Vagina (tissue), 2 donors: ENCODE measurements around the gene ATOH8. TPM values are rescaled to one million over a fixed set of nuclear protein-coding genes. Genes with fewer than 3 reads are reported as not detected.

Experiments used
- DNase-seq, 2 donors: peaks; one replicate each; pipeline ENCODE4 v3.0.0-alpha.2; 2017; ENCODE audit errors: extremely low spot score in 2 of 2
- H3K27ac ChIP-seq: fragments of 200-600 bp; sonication (generic); one replicate; pipeline ENCODE4 v1.5.1; 2019
- H3K27me3 ChIP-seq: fragments of 200-600 bp; sonication (generic); one replicate; pipeline ENCODE4 v1.5.1; 2019
- H3K36me3 ChIP-seq, 2 donors: fragments of 200-600 bp; sonication (generic); one replicate each; pipeline ENCODE4 v1.5.1; 2017 to 2019
- H3K4me1 ChIP-seq: fragments of 200-600 bp; sonication (generic); one replicate; pipeline ENCODE4 v1.5.1; 2019
- H3K4me3 ChIP-seq, 2 donors: fragments of 200-600 bp; sonication (generic); 1 replicate in 1 of 2; 2 replicates in 1 of 2; pipeline ENCODE4 v1.5.1; 2016 to 2019
- H3K9me3 ChIP-seq: fragments of 200-600 bp; sonication (generic); one replicate; pipeline ENCODE4 v1.5.1; 2019
- POLR2A ChIP-seq, 2 donors: fragments of 450-650 bp; IDR thresholded peaks; one replicate each; pipeline ENCODE4 v1.6.1; 2017; ENCODE audit warnings: antibody characterized with exemption in 2 of 2, mild to moderate bottlenecking in 2 of 2, moderate library complexity in 2 of 2
- POLR2AphosphoS5 ChIP-seq, 2 donors: sonication (generic); formaldehyde crosslinking; IDR thresholded peaks; one replicate each; pipeline ENCODE4 v1.9.0; 2017; ENCODE audit warnings: antibody characterized with exemption in 2 of 2, mild to moderate bottlenecking in 2 of 2, low read depth in 1 of 2; ENCODE audit not compliant: insufficient read depth in 1 of 2
- intact Hi-C: fragments of 100-400 bp; cut with DNase I; formaldehyde crosslinking; loops from one replicate; pipeline ENCODE4 v1.15.1; 2023
- total RNA-seq: library from RNA; depleted of rRNA; stranded (reverse); fragments of >200 nt; gene quantifications from one replicate; pipeline ENCODE4 v1.2.3, GENCODE V29; 2016
- TF ChIP-seq, protein P1 (sequence below), 3 experiments: fragments of 450-650 bp in 2 of 3; fragments of 200-600 bp in 1 of 3; sonication (generic) in 1 of 3; IDR thresholded peaks; one replicate each; pipeline ENCODE4 v1.5.1; 2017 to 2019; ENCODE audit warnings: antibody characterized with exemption in 3 of 3, mild to moderate bottlenecking in 2 of 3, moderate library complexity in 2 of 3

ATOH8 gene
- total RNA-seq, 1 donor from 2014 or later, result 66.5 TPM

DNA sequence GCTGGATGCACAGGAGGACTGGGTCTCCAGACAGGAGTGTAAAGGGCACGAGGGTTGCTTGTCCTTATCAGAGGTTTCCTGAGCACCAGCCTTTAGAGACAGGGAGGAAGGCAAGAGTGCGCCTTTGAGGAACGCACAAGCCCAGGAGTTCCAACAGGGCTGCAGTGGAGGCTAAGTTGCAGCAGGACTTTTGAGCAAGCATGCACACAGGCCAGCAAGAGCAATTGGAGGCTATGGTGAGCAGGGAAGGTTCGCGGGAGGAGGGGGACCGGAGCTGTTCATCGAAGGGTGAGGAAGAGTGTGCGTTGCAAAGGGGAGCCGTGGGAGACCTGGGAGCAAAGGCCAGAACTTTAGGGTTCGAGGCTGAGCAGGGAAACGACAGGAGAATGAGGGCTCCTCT lies 2.2 kb upstream of the ATOH8 start:
- H3K36me3 ChIP-seq, result no peaks in the 10 kb centered on the region
- H3K27ac ChIP-seq, result peak overlapping the region; percentile 86
- DNase-seq, result no peak
- no peaks in the 10 kb centered on the region for H3K9me3 ChIP-seq
- H3K27me3 ChIP-seq, result no peaks in the 10 kb centered on the region
- no peak overlapping the region for H3K4me3 ChIP-seq
- TF ChIP-seq POLR2AphosphoS5 (IDR thresholded peaks at IDR 0.05; ENCODE audit: insufficient read depth in 1 of 2, low read depth in 1 of 2), result no peak
- TF ChIP-seq, protein P1, sequence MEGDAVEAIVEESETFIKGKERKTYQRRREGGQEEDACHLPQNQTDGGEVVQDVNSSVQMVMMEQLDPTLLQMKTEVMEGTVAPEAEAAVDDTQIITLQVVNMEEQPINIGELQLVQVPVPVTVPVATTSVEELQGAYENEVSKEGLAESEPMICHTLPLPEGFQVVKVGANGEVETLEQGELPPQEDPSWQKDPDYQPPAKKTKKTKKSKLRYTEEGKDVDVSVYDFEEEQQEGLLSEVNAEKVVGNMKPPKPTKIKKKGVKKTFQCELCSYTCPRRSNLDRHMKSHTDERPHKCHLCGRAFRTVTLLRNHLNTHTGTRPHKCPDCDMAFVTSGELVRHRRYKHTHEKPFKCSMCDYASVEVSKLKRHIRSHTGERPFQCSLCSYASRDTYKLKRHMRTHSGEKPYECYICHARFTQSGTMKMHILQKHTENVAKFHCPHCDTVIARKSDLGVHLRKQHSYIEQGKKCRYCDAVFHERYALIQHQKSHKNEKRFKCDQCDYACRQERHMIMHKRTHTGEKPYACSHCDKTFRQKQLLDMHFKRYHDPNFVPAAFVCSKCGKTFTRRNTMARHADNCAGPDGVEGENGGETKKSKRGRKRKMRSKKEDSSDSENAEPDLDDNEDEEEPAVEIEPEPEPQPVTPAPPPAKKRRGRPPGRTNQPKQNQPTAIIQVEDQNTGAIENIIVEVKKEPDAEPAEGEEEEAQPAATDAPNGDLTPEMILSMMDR (IDR thresholded peaks at IDR 0.05), result no peak
- no peak for TF ChIP-seq POLR2A (IDR thresholded peaks at IDR 0.05)
- peaks cover 64% of the 10 kb centered on the region for H3K4me1 ChIP-seq
- intact Hi-C loops, result loop anchor here (5.0 kb wide), 1 partner anchor 41 kb away; no protein-coding TSS in a partner anchor

DNA sequence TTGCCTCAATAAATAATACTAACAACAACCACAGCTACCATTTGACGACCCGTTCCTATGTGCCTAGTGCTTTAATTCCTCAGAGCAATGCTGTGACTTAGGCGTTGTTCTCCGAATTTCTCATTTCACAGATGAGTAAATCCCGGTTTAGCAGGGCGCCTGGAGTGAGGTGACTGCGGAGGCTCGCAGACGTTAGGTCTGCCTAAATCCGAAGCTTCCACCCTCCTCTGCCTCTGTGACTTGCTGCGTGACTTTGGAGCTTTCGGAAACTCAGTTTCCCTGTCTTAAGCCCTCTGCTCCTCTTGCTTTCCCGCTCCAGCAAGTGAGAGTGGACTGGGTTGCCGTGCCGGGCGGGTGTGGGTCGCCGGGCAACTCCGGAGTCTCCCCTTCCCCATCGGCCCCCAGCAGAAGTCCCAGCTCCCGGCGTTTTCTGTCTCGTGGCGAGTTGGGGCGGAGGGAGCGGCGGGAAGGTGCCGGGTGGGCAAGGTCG lies 711 bp upstream of the ATOH8 start:
- no peak for TF ChIP-seq POLR2AphosphoS5 (IDR thresholded peaks at IDR 0.05; ENCODE audit: insufficient read depth in 1 of 2, low read depth in 1 of 2)
- TF ChIP-seq POLR2A (IDR thresholded peaks at IDR 0.05), result no peak
- TF ChIP-seq, protein P1 (IDR thresholded peaks at IDR 0.05), result no peak
- Histone ChIP-seq H3K9me3 (no peaks in the 10 kb centered on the region), H3K27ac (peak overlapping the region; percentile 86), H3K4me3 (peak overlapping the region; percentile 66 to 91), H3K27me3 (no peaks in the 10 kb centered on the region), H3K36me3 (no peaks in the 10 kb centered on the region), H3K4me1 (peaks cover 73% of the 10 kb centered on the region)
- DNase-seq, result no peak
- intact Hi-C loops, result loop anchor here (5.0 kb wide), 1 partner anchor 39 kb away; no protein-coding TSS in a partner anchor

GRCh38 chr2:85754313-85755095 lies 713 bp downstream of the ATOH8 start:
- Histone ChIP-seq H3K36me3 (no peaks in the 10 kb centered on the region), H3K9me3 (no peaks in the 10 kb centered on the region), H3K27me3 (no peaks in the 10 kb centered on the region), H3K4me1 (peaks cover 73% of the 10 kb centered on the region), H3K4me3 (peak overlapping the region; percentile 66 to 91), H3K27ac (peak overlapping the region; percentile 86)
- intact Hi-C loops, result loop anchor here (5.0 kb wide), 1 partner anchor 38 kb away; no protein-coding TSS in a partner anchor
- TF ChIP-seq, protein P1 (IDR thresholded peaks at IDR 0.05), result peak in 1 of 3 experiments; percentile 5
- TF ChIP-seq POLR2A (IDR thresholded peaks at IDR 0.05), result no peak
- TF ChIP-seq POLR2AphosphoS5 (IDR thresholded peaks at IDR 0.05; ENCODE audit: insufficient read depth in 1 of 2, low read depth in 1 of 2), result no peak
- no peak for DNase-seq

DNA sequence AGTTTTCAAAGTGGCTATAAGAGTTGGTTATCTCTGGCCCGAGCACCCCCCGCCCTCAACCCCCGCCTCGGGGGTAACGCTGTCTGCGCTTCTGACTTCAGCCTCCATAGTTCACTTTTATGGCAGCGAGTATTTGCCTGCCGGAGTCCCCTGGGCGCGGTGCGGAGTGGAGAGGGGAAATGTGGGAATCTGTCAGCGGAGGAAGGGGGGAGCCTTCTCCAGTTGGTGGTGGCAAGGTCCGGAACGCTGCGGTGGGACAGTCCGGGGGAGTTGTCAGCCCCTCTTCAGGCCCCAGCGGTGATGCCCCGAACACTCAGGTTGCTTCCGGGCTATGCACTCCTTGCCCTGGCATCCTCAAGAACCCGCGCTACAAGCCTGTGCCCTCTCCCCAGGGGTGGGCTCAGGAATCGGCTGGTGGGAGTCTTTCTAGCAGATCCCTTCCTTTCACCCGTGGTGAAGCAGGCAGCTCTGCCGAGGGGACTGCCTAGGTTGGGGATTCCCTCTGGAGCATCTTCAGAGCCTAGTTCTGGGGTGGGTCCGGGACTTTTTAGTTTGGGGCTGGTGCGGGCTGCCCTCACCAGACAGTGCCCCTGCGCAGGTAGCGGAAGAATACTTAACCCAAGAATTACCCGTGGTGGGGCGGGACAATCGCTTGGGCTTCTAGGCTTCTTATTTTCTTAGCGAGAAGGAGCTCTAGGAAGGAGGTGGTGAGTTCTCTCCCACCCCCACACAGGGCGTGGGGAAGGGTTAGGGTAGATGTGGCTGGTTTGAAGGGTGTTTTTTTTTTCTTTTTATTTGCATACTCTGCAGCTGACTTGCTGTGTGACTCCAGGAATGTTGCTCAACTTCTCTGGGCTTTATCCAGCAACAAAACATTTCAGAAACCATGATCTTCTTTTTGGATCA lies 1.6 kb downstream of the ATOH8 start:
- DNase-seq, result no peak
- Histone ChIP-seq H3K27me3 (no peaks in the 10 kb centered on the region), H3K27ac (peak overlapping the region; percentile 86), H3K4me3 (peak overlapping the region; percentile 66 to 91), H3K4me1 (peaks cover 77% of the 10 kb centered on the region), H3K9me3 (no peaks in the 10 kb centered on the region), H3K36me3 (no peaks in the 10 kb centered on the region)
- TF ChIP-seq POLR2A (IDR thresholded peaks at IDR 0.05) (no peak), POLR2AphosphoS5 (IDR thresholded peaks at IDR 0.05; ENCODE audit: insufficient read depth in 1 of 2, low read depth in 1 of 2) (peak in 1 of 2 donors; percentile 32)
- intact Hi-C loops, result no loop called here

DNA sequence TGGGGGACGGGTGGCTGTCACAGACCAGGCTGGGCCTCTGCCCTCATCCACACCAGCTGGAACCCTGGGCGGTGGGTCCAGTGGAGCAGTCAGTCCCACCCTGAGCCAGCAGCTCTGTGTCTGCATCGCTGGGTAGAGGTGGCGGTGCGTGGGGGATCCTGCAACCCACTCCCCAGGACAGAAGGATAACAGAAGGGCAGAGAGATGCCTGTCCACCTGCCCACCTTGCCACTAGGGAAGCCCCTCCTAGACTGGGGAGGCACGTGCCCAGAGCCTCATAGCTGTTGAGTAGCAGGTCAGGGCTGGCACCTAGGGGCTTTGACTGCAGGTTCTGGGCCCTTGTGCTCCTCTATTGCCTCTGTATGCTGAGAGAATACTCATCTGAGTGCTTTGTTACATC lies 2.4 kb downstream of the ATOH8 start:
- Histone ChIP-seq H3K4me3 (peak overlapping the region; percentile 66 to 91), H3K27me3 (no peaks in the 10 kb centered on the region), H3K36me3 (no peaks in the 10 kb centered on the region), H3K9me3 (no peaks in the 10 kb centered on the region), H3K27ac (peak overlapping the region; percentile 86), H3K4me1 (peaks cover 76% of the 10 kb centered on the region)
- intact Hi-C loops, result no loop called here
- no peak for DNase-seq
- TF ChIP-seq POLR2A (IDR thresholded peaks at IDR 0.05), result no peak
- TF ChIP-seq, protein P1 (IDR thresholded peaks at IDR 0.05), result no peak
- no peak for TF ChIP-seq POLR2AphosphoS5 (IDR thresholded peaks at IDR 0.05; ENCODE audit: insufficient read depth in 1 of 2, low read depth in 1 of 2)
